Stimulated activated CD4-positive, alpha-beta T cell treated with anti-CD3 and anti-CD28 coated beads, Interleukin-4, amount 100 ng/mL, for 24 hours (primary cell): ENCODE data around the gene NXN.

Experiments
- DNase-seq: peaks from one replicate; pipeline ENCODE4 v3.0.0-alpha.2; 2020

NXN gene

GRCh38 chr17:979539-980405 lies at the start of gene NXN:
Gene NXN, minus strand, starts transcription at chr17:979776.
- peak; percentile 86 for DNase-seq

DNA sequence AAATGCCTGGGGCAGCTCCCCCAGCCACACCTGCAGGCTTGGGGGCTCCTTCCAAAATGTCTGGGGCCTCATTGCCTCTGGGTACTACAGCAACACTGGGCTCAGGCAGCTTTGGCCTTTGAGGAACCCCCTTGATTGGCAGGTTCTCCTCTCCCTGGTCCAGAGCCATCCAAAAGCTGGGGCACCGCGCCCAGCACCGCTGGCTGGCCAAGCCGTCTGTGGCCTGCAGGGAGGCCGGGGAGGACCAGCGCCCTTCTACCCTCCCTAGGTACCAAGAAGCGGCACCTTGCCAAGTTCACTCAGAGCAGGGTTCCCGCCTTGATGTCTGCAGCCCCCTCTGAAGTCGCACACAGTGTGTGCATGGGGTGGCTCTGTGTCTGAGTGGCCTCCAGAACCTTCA lies 47.5 kb upstream of the NXN start:
- no peak for DNase-seq

GRCh38 chr17:1026599-1026975 lies 47.0 kb upstream of the NXN start:
- DNase-seq, result no peak

- DNase-seq, result no peak
Measured at GRCh38 chr17:1025733-1026598, 46.4 kb upstream of the NXN start.

DNA sequence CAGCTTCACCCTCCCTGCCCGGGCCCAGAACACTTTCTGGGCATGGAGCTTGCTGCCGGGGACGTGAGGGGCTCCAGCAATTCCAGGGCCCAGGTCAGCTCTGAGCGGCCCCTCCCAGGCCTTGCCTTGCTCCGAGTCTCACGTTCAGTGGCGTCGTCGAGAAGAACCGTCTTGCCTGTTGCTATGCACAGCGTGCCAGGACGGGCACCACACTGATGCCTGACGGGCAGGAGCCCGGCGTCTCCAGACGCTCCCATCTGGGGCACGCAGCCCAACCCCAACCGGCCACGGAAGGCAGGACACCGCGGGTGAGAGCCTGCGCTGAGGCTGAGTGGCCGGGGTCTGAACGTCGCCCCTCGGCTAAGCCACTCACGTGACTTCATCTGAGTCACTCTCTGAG lies 44.5 kb upstream of the NXN start:
- DNase-seq, result no peak

DNA sequence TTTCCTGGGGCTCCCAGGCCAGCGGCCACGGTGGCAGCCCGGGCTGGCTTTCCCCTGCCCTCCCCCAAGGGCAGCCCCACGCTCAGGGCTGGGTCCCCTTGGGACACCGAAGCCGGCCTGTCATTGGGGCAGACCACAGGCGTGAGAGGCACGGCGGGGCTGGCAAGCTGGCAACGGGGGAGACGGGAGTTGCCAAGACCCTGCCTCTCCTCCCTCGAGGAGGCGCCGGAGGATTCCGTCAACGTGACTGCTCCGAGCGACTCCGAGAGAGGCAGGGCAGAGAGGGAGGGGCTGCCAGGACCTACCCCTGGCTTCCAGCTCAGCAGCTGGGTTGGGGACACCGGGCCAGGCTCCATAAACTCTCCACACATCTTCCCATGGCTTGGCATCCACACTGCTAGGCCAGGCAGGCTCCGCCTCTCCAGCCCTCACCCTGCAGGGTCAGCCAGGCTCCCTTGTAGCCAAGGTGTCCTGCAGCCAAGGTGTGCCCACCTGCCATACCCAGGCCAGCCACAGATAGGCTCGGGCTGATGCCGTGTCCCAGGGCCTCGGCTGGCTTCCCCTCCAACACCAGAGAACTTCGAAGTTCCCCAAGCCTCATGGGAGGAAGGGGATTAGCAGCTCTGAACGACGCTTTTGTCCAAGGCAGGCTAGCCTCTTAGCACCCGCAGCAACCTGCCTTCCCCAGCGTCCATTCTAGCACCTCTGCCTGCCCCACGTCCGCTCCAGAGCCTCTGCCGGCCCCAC lies 42.9 kb upstream of the NXN start:
- DNase-seq, result no peak

DNA sequence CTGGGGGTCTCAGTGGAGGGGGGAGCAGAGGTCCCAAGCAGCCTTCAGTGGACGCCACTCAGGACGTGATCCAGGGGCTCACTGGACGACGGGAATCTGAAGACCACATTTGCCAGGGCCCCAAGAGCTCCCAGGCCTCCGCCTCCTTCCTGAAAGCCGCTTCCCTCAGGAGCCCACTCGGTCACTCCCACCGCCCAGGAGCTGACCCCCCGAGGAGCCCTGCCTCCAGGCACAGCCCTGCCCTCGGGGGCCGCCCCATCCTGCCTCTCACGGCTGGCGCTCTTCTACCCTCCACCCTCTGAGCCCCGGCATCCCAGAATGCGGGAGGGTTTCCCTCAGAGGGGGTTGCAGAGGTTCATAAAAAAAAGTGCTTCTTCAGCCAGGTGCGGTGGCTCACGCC lies 41.6 kb upstream of the NXN start:
- no peak for DNase-seq

DNA sequence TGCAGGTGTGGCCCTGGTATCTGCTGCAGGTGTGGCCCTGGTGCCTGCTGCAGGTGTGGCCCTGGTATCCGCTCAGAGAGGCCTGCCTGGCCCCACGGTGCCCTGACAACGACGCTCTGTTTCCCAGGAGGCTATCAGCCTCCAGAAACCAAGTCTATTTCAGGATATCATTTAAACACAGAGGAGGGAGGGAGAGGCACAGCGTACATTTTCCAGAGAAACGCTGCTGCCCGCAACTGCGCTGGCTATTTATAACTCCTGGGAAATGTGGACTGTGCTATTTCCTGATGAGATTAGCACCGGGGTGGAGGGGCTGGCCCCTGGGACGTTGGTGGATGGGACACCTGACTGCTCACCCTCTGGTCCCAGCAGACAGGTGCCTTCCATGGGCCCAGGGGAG lies 39.9 kb upstream of the NXN start:
- no peak for DNase-seq

- DNase-seq, result no peak
Measured at GRCh38 chr17:1018547-1018946, 39.0 kb upstream of the NXN start.

GRCh38 chr17:1013729-1014090 lies 34.1 kb upstream of the NXN start:
- DNase-seq, result no peak

GRCh38 chr17:1012823-1013728 lies 33.5 kb upstream of the NXN start:
- DNase-seq, result no peak

DNA sequence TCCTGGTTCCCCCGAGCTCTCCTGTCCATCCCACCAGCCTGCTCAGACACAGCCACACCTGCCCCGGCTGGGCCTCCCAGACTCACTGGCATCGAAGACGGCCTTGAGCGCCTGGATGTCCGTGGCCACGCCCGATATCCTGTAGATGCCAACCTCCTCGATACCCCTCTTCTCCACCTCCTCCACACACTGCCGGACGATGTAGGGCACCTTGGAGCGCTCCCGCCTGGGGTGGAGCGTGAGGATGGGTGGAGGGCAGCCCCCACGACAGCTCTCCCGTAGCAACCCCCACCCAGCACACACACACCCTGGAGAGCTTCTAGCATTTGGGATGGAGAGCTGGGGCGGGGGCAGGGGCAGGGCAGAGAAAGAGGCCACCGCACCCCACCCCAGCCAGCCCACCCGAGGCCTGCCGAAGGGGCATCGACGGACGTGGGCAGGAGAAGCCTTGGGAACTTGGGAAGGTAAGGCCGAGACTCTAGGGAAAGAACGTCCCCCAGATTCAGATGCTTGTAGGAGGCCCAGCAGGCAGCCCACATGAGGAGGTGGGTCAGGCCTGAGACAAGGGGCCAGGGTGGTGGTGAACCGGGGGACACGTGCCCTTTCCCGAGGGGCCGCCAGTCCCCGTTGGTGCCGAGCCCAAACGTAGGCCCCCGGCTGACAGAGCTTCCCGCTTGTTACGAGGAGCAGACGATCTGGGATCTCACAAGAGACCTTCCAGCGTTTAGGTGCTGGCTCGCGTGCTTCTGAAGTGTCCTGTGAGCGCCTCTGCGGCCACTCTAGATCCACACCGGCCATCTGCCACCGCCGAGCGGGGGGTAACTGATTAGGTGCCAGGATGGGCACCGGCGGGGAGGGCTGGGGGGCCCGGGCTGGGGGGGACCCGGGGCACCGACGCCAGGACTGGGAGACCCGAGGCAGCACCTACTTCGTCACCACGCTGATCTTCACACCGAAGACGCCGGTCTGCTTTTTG lies 32.5 kb upstream of the NXN start:
- no peak for DNase-seq

DNA sequence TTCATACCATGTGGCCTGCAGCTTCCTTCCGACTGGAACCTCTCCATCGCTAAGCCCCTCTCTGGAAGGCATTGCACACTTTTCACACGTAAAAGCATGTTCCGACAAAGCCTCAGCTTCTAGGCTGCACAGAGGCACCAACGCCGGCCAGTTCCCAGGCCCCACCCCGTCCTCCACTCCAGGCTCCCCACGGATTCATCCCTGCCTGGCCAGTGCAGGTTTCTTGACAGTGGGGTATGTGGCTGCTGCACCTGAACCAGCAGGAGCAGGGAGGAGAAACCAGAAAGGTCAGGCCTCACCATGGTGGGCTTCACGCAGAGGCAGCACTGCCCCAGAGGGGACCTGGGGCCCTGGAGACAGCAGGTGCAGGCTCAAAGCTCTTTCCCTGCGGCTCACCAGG lies 31.6 kb upstream of the NXN start:
- no peak for DNase-seq

GRCh38 chr17:1010586-1010985 lies 31.0 kb upstream of the NXN start:
- DNase-seq, result no peak

GRCh38 chr17:1010086-1010450 lies 30.5 kb upstream of the NXN start:
- no peak for DNase-seq

DNA sequence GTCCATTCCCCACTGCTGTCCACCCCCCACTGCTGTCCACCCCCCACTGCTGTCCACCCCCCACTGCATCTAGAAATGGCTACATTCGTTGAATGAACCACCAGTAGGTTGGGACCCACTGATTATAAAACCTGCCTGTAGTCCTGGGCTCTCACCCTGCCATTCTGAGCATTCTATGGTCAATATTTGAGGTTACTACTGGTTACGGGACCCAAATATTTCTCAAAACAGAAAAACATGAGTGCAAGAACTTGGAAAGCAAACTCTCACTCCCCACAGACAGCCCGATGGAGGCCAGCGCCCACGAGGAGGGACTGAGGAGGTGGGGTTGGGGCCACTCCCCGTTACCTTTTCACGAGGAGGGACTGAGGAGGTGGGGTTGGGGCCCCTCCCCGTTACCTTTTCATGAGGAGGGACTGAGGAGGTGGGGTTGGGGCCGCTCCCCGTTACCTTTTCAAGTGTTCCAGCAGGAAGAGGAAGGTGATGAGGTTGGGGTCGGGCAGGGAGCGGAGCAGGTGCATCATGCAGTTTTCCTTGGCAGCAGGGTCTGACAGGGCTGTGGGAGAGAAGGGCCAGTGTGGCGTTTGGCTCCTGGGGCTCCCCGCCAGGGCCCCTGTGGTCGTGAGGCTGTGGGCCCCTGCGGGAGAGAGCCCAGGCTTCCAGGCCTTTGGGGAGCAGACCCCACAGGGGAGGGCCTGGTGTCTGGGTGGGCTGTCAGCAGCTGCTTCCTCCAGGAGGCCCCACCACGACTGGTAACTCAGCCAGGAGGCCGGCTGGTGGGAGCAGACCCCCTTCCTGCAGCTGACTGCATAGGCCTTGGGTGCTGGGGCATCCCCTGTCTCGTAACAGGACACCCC lies 29.9 kb upstream of the NXN start:
- no peak for DNase-seq

GRCh38 chr17:1008008-1008761 lies 28.6 kb upstream of the NXN start:
- DNase-seq, result no peak

DNA sequence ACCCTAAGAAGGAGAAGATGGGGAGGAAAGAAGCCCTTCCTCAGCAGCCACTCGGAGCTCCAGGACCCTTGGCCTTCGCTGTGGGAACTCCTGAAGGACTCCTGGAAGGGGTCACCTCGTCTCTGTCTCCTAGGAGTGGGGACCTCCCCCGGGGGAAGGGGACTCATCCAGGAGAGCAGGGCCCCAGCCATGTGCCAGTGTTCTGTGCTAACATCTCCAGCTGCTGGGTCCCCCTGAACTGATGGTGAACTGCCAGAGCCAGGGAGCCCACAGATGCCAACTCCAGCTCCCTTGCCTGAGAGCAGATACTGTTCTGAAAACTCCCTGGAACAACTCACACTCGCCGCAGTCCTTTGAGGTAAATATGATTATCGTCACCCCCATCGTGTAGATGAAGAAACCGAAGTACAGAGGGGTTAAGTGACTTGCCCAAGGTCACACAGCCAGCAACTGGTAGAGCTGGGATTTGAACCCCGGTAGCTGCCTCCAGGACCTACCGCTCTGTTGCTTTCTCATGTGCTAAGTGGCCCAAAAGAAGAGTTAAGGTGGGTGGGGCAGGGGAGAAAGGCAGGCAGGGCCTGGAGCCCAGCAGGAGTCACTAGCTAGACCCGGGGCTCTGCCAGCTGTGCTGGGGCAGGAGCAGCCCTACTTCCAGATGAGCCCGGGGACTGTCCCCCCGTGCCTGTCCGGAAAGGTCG lies 27.9 kb upstream of the NXN start:
- no peak for DNase-seq

- no peak for DNase-seq
Measured at GRCh38 chr17:1006054-1006453, 26.5 kb upstream of the NXN start.
